HG02610 (cell line): ENCODE results near the gene B3GNT8.
"Not testable (repeated sequence)": the region's sequence is repeated elsewhere in the genome, so short reads cannot be mapped to it uniquely, and the experiment has no call there.

Source experiments
- ATAC-seq: cut with Tn5 transposase; IDR thresholded peaks from one replicate; pipeline ENCODE4 v1.9.1; 2021; ENCODE audit warnings: mild to moderate bottlenecking, moderate library complexity; ENCODE audit not compliant: unreplicated experiment

Gene B3GNT8

DNA sequence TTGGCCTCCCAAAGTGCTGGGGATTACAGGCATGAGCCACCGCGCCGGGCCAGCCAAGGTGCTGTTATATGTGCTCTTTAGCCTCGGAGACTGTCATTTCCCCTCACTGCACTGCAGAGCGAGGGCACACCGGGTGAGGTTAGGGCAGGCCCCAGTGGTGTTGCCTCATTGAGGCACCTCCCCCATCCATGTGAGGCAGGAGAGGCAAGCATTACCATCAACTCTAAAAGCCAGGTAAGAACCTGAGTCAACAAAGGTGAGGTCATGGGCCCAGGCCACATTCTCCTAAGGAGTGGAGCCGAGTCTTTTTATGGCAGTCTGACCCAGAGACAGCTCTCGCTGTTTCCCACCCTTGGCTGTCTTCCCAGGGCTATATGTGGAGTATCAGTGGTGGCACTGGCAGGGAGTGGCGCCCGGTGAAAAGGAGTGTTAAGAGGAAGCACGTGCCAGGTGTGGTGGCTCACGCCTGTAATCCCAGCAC, 10.9 kb downstream of the B3GNT8 start:
- ATAC-seq: no peak

GRCh38 chr19:41415154-41415571, 12.0 kb downstream of the B3GNT8 start:
- ATAC-seq: no peak

DNA sequence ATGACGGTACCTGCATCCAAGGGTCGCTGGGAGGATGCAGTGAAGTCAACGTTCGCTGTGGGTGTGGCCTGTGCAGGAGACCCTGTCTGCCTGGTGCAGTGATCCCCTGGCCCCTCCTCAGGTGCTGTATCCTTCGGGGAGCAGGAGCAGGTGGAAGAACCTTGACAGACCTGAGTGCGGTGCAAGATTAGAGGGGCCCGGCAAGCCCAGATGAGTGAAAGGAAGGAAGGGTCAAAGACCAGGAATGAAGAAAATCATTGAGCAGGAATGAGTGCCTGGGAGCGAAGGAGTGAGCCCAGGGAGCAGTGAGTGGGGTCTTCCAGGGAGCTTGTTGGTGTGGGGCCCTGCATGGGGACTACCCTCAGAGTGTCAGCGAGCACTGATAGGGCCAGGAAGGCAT, 12.7 kb downstream of the B3GNT8 start:
- ATAC-seq: no peak

GRCh38 chr19:41413947-41414346, 13.2 kb downstream of the B3GNT8 start:
- ATAC-seq: no peak

DNA sequence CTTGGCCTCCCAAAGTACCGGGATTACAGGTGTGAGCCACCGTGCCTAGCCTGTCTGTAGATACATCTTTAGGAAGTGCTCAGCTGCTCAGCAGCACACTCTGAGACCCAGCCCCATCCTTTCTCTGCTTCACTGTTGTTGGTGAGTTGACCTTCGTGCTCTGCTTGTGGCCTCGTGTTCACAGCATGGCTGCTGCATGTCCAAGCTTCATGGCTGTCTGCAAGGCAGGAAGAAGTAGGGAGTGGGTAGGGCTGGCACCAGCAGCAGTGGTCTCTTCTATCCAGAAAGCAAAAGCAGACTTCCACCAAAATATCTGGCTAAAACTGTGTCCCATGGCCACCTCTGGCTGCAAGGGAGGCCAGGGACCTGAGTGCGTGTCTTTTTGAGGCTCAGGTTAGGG, 14.2 kb downstream of the B3GNT8 start:
- no peak for ATAC-seq

GRCh38 chr19:41411968-41412265, 15.3 kb downstream of the B3GNT8 start:
- ATAC-seq: no peak

DNA sequence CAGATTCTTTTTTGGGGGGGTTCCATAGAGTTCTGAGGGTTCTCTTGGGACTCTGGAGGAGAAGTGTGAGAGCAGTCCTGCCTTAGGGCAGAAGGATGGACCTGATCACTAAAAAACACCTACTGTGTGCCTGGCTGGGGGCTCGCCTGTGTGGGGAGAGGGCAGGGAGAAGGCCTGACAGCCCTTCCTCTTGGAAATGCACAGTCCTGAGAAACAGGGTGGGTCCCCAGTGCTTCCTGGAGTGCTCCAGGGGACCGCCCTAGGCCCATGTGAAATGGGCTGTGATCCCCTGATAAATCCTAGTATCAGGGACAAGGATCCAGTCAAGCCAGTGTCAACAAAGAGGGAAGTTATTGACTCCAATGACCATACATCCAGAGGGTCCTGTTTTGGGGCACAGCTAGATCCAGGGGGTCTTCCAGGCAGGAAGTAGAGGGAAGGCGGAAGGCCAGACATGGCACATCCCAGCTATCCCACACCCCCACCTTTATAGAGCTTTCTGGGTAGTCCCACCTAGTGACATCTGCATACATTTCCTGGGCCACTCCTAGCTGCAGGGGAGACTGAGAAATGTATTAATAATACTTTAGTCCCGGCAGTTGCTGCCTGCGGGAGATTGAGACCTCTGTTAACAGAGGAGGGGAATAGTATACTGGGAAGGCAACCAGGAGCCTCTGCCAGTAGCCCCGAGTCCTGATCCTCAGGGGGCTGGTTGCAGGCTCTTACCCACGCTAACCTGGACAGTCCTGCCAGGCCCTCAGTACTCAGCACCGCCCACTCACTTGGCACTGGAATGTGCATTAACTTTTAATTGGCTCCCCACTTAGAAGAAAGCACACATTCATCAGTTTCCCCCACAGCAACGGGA, 15.8 kb downstream of the B3GNT8 start:
- no peak for ATAC-seq

- ATAC-seq: no peak
Observed at GRCh38 chr19:41410336-41411054, 16.7 kb downstream of the B3GNT8 start.

GRCh38 chr19:41409288-41409687, 17.9 kb downstream of the B3GNT8 start:
- no peak for ATAC-seq

GRCh38 chr19:41408846-41409245, 18.3 kb downstream of the B3GNT8 start:
- not testable (repeated sequence) for ATAC-seq

- no peak for ATAC-seq
Observed at GRCh38 chr19:41408256-41408655, 18.9 kb downstream of the B3GNT8 start.

- no peak for ATAC-seq
Observed at GRCh38 chr19:41407271-41407670, 19.9 kb downstream of the B3GNT8 start.

DNA sequence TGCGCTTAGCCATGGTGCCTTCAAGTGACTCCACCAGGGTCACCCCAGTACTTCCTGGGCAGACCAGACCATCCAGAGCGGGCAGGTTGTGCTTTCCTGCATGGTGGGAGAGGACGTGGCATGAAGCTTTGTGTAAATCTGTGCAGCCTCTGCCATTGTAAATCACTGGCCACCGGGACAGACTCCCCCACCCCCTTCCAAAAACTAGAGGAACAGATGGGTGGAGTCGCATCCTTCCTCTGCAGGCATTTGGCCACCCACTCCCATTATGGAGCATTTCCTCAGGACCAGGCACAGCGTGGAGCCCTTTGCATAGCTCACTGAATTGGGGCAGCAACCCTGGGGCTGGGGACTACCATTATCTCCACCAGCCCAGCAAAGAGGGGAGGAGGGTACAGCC, 21.4 kb downstream of the B3GNT8 start:
- ATAC-seq: no peak

DNA sequence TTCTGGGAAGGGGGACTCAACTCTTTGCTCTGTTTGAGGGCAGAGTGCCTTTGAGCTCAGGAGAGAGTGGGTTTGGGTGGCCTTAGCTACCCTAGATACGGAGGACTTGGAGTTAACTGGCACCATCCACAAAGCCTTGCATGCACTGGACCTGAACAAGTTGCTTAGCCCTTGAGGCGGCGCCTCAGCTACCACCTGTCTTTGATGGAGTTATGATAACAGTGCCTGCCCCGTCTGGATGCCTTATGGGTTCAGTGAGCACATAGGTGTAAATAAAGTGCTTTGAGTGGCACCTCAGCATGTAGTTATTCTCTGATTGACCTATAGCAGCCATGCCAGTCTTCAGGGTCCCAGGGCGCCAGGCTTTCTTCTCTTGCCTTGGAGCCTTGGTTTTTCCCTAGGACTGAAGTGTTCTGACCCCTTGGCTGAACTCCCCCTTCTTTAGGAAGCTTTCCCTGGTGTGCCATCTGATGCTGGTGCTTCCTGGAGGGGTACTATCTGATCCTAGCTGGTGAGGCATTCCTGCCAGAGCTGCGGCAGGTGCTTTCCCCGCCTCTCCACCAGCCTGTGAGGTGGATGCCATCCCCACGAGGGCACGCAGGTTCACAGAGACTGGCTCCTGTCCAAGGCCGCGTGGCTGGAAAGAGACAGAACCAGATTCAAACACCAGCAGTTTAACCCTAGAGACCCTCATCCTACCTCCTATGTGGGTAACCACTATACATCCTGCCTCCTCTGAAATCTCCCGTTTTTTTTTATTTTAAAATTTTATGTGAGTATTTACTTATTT, 23.8 kb downstream of the B3GNT8 start:
- no peak for ATAC-seq

DNA sequence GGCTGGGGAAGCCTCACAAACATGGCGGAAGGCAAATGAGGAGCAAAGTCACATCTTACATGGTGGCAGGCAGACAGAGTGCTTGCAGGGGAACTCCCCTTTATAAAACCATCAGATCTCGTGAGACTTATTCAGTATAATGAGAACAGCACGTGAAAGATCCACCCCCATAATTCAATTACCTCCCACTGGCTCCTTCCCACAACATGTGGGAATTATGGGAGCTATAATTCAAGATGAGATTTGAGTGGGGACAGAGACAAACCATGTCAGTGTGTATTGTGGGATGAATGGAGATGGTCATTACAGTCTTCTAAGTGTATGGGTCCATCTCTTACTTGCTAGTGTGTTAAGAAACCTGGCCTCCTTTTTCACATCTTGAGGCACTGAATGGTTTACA, 25.2 kb downstream of the B3GNT8 start:
- ATAC-seq: no peak

- ATAC-seq: no peak
Observed at GRCh38 chr19:41401483-41401882, 25.7 kb downstream of the B3GNT8 start.

- no peak for ATAC-seq
Observed at GRCh38 chr19:41399525-41399924, 27.6 kb downstream of the B3GNT8 start.

GRCh38 chr19:41399091-41399490, 28.1 kb downstream of the B3GNT8 start:
- ATAC-seq: no peak

- no peak for ATAC-seq
Observed at GRCh38 chr19:41398598-41398997, 28.6 kb downstream of the B3GNT8 start.

GRCh38 chr19:41398050-41398418, 29.1 kb downstream of the B3GNT8 start:
- no peak for ATAC-seq
